WTC11 (cell line): Measurements from ENCODE around the gene FXYD3.

ENCODE experiments used
- ATF6 ChIP-seq: sonication (generic); formaldehyde crosslinking; IDR thresholded peaks from 2 replicates; pipeline ENCODE4 v1.8.1; 2023; ENCODE audit warnings: mild to moderate bottlenecking, missing genetic modification reagents
- CTCF ChIP-seq: fragments of 200-600 bp; IDR thresholded peaks from 2 replicates; pipeline ENCODE4 v1.8.0; 2022; ENCODE audit warnings: antibody characterized with exemption
- FOXP4 ChIP-seq: sonication (generic); formaldehyde crosslinking; IDR thresholded peaks from 2 replicates; pipeline ENCODE4 v1.8.0; 2022; ENCODE audit warnings: mild to moderate bottlenecking, missing genetic modification reagents
- NFE2L1 ChIP-seq: sonication (generic); formaldehyde crosslinking; IDR thresholded peaks from 2 replicates; pipeline ENCODE4 v1.8.1; 2023; ENCODE audit warnings: missing genetic modification reagents
- TP53 ChIP-seq: sonication (generic); formaldehyde crosslinking; IDR thresholded peaks from 2 replicates; pipeline ENCODE4 v1.8.1; 2023; ENCODE audit warnings: mild to moderate bottlenecking, missing genetic modification reagents
- ZNF138 ChIP-seq: sonication (generic); formaldehyde crosslinking; conservative IDR thresholded peaks from 2 replicates; pipeline ENCODE4 v1.8.1; 2022; ENCODE audit warnings: mild to moderate bottlenecking, moderate library complexity, missing genetic modification reagents
- ZNF219 ChIP-seq: sonication (generic); formaldehyde crosslinking; IDR thresholded peaks from 2 replicates; pipeline ENCODE4 v1.8.0; 2023; ENCODE audit warnings: missing genetic modification reagents, mild to moderate bottlenecking, borderline replicate concordance
- TF ChIP-seq, protein P1 (sequence below): fragments of 250-450 bp; sonication (Bioruptor Pico); IDR thresholded peaks from 2 replicates; pipeline ENCODE4 v1.8.0; 2021; ENCODE audit warnings: mild to moderate bottlenecking

- TF ChIP-seq, protein P1, sequence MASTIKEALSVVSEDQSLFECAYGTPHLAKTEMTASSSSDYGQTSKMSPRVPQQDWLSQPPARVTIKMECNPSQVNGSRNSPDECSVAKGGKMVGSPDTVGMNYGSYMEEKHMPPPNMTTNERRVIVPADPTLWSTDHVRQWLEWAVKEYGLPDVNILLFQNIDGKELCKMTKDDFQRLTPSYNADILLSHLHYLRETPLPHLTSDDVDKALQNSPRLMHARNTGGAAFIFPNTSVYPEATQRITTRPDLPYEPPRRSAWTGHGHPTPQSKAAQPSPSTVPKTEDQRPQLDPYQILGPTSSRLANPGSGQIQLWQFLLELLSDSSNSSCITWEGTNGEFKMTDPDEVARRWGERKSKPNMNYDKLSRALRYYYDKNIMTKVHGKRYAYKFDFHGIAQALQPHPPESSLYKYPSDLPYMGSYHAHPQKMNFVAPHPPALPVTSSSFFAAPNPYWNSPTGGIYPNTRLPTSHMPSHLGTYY (CRISPR knock-in tag) = no peak
- TF ChIP-seq CTCF = no peak
- no peak for TF ChIP-seq ATF6 (CRISPR knock-in tag)
- no peak for TF ChIP-seq ZNF138 (CRISPR knock-in tag)
- TF ChIP-seq ZNF219 (CRISPR knock-in tag) = no peak
- TF ChIP-seq TP53 (CRISPR knock-in tag) = no peak
- TF ChIP-seq FOXP4 = no peak
- TF ChIP-seq NFE2L1 (CRISPR knock-in tag) = no peak
Measured at GRCh38 chr19:35119578-35120155, 4.0 kb downstream of the FXYD3 start.
